Right lung (tissue), 5 donors: Measurements from ENCODE around the gene NOTUM. TPM values are rescaled to one million over a fixed set of nuclear protein-coding genes. Genes with fewer than 3 reads are reported as not detected.
A peak's percentile ranks its signal among the peaks of the same experiment; 100 is the strongest.
"Not testable (repeated sequence)": the region's sequence is repeated elsewhere in the genome, so short reads cannot be mapped to it uniquely, and the experiment has no call there.

ENCODE experiments used
- DNase-seq, 2 donors: peaks; one replicate each; pipeline ENCODE4 v3.0.0-alpha.2; 2013
- polyA plus RNA-seq, 5 donors: library from polyadenylated mRNA; unstranded; fragments of 120-200 nt; gene quantifications; one replicate each; pipeline versions ENCODE4 v1.2.1 to v1.2.3, GENCODE V29; 2013; ENCODE audit warnings: inconsistent platforms in 1 of 5, low replicate concordance in 1 of 5; ENCODE audit not compliant: insufficient read length in 5 of 5, insufficient read depth in 1 of 5

The NOTUM gene
- polyA plus RNA-seq, 5 donors, result 29.6 to 81.0 (median 65.9) TPM

DNA sequence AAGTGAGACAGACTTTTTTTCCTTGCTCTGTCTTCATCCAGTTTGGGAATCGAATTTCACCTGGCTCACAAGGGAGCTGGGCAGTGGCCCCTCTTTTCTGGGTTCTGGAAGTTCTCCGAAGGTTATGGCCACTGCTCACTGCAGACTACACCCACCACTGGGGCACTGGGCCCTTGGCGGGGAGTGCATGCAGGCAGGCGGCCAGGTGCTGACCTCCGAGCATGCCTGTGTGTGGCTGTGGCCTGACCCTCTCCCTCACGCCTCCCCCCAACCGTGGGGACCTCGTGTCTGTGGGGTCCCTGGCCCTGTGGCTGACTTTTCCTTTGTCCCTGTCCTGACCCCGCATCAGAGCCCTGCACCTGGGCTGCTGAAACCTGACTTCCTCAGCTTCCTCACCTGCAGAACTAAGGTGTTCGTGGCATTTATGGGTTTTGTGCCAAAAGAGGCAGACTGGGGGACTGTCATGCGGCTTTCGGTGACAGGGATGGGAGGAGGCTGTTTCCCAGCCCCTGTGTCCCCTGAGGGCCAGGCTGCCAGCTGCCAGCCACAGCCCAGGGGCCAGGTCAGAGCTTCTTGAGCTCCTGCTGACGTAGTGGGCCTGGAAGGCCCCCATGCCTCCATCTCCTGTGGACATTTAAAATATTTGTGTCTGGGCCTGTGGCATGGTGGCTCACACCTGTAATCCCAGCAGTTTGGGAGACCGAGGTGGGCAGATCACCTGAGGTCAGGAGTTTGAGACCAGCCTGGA lies 37.9 kb upstream of the NOTUM start:
- DNase-seq, result no peak

DNA sequence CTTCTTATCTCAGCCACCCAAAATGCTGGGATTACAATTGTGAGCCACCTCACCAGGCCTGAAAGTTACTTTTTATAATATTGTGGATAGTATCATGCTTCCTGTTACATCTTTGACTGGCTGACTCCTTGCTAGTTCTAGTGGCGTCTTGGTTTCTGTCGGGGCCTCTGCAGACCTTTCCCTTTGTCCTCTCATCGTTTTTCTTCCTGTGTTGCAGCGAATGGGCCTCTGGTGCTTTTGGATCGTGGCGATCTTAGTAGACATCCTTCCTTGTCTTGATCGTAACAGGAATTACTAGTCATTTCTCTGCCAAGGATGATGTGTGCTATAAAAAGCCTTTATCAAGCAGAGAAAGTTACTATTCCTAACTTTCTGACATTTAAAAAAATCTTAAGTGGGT lies 37.2 kb upstream of the NOTUM start:
- no peak for DNase-seq

DNA sequence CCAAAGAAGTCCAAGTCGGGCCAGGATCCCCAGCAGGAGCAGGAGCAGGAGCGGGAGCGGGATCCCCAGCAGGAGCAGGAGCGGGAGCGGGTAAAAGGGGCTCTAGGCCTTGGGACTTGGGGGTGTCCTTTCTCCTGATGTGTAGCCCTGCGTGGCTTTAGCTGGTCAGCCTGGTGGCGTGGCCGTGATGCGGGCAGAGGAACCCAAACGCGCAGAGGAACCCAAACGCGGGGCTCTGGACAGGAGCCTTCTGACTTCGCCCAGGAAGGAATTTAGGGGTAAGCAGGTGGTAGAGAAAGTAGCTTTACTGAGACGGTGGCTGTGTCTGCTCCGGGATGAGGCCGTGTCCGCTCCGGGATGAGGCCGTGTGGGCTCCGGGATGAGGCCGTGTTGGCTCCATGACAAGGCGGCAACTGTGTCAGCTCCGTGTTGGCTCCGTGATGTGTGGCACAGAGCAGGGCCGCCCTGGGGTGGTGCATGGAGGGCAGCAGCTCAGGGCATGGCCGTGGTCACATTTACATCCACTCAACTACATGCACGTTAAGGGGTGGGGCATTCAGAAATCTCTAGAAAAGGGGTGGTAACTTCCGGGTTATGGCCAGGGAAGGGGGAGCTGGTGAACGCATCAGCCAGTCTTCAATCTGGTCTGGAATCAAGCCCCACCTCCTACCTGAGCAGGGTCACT lies 35.9 kb upstream of the NOTUM start:
- no peak for DNase-seq

DNA sequence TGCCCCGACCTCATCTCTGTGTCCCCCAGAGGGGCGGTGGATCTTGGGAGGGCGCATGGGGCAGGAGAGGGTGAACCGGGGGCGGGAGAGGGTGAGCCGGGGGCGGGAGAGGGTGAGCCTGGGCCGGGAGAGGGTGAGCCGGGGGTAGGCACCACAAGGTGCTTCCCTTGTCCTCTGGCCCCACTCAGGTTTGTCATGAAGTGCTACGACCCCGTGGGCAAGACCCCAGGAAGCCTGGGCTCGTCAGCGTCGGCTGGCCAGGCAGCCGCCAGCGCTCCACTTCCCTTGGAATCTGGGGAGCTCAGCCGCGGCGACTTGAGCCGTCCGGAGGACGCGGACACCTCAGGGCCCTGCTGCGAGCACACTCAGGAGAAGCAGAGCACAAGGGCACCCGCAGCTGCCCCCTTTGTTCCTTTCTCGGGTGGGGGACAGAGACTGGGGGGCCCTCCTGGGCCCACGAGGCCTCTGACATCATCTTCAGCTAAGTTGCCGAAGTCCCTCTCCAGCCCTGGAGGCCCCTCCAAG lies 35.3 kb upstream of the NOTUM start:
- no peak for DNase-seq

DNA sequence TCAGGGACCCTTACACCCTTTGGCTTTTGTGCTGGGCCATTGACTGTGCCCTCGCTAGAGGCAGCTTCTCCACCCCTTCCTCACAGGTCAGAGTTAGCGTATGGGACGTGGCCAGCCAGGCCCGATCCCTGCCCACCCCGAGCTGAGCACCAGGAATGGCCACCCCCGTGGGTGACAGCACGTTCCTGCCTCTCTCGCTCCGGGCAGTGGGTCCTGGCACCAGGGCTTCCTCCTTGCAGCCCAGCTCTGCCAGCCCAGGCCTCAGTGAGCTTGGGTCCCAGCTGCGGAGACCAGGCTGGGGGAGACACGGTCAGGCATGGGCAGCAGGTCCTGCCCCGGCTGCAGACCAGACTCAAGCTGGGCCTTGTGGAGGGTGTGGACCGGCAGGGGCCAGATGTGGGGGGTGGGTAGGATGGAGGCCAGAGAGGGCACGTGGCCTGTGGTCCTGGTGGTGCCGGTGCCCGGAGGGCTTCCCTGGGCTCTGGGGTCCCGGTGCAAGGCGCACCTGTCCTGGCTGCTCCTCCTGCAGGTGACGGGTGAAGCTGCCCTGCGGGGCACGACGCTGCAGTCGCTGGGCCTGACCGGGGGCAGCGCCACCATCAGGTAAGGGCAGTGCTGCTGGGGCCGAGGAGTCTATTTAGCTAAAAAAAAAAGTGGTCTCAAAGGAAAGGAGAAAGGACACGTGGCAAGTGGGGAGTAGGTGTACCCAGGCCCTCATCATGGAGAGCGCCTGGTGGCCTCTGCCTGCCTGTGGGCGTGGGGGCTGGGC lies 34.7 kb upstream of the NOTUM start:
- no peak for DNase-seq

DNA sequence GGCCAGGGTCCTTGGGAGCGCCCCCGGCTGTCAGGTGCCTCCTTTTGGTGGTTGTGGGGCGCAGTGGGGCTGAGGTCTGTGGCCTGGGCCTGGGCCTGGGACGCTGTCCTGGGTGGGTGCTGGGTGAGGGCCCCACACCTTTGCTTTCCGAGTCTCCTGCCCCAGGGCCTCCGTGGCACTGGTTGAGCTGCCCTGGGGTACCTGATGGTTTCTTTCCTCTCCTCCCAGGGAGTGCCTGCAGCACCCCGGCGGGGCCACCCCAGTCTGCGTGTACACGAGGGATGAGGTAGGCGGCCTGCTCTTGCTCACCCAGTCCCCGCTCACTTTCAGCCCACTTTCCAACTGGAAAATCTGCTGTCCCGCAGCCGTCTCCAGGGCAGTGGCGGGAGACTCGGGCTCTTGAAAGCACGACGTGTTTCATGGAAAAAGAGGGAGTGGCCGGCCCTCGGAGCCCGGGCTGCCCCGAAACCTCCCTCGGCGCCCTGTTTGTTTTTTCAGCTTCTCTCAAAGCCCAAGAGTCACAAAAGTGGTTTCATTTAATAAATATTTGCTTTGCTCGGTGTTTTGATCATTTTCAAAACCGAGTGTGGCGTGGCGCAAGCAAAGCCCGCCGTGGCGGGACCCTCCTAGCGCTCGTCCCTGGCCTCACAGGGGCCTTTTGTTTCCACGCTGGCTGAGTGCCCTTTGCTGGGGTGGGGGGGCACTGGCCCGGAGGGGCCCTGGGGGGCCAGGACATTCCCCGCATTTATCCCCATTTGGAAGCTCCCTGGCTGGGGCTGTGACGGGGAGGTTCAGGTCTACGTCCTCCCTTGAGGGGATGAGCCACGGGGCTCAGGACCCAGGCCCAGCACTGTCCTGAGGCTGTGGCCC lies 33.8 kb upstream of the NOTUM start:
- DNase-seq, result peak in 1 of 2 donors; percentile 54

DNA sequence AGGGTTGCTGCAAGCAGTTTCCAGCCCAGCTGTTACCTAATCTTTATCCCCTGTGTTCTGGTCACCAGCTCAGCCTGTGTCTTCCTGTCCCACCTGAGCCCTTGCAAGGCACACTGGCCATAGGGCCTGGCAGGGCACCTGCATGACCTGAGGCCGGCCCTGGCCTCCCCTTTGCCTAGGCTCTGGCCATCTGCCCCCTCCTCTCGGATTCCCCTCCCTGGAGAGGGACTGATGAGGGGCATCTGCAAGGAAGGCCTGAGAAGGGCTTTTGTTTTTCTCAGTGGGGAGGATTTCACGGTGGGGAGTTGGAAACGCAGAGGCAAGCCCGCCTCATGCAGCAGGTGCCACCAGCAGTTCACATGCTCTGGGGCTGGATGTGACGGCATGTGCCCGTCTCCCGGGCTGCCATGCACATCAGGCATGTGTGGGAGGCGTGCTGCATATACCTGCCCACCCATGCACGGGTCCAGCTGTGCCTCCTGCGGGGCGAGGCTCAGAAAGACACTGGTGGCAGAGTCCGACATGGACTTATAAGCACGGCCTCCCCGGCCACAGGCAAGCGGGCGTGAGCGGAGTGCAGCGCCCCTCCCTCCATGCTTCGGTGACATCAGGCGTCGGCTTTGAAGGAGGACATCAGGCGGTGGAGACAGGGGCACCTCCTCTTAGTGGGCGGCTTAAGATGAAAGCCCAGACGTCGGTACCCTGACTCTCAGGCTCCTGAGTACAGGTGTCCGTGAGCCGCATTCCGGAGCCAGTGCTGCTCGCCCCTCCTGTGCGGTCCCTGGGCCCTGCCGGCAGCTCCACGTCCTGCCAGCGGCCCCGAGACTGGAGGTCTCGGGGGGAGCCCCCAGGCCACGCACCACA lies 33.0 kb upstream of the NOTUM start:
- no peak for DNase-seq

DNA sequence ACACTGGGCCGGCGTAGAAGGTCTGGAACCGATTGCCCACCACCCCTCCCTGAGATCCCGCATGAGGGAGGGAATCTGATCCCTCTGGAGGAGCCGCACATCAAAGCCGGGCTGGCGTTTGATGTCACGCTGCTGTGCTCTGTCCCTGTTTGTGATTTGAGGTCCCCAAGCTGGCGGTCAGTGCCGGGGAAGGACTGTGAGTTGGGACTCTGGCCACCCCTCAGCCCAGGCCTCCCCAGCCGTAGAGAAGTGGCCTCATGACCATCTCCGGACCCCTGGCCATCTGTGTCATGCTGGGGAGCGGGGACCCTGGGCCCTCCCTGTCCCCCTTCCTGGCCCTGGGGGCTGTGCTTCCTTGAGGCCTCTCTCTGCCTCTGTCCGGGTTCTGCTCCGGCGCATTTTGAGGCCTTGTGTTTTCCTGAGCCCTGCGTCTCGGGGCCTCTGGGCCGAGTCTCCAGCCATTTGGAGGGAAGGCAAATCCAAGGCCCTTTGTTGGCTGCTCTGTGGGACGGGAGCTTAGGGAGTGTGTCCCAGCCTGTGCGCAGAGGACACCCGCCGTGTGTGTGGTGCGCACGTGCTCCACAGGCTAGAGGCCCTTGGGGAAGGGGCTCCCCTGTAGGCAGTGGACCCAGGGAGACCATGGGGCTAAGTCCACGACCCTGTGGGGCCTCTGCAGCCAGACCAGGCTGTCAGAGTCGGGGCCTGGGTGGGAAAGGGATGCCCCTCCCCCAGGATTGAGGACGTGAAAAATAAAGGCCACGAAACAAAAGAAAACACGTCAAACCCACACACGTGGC lies 31.5 kb upstream of the NOTUM start:
- DNase-seq, result no peak

DNA sequence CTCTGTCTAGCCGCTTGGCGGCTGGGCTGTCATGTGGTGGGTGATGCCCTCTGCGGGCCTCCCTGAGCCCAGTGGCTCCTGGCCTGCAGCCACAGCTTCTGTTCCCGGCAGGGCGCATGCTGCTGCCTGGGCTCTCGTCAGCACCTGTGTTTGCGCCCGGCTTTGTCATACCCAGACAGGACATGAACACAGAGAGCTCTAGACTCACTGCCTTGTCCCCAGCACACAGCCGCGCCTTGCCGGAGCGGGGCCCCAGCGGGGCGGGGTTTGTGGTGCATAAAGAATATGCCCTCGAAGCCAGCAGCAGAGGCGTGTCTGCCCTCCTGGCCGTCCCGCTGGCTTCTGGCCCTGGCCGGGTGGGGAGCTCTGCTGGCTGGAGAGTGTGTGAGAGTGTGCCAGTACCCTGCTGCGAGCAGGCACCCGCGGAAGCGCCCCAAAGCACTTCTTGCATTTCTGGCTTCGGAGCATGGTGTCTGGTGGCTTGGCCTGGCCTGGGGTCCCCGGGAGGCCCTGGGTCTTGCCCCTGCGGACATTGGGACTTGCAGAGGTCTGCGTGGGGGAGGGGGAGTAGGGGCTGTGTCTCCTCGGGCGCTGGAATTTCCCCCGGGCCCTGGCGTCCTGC lies 30.8 kb upstream of the NOTUM start:
- DNase-seq, result peak in 1 of 2 donors; percentile 71

DNA sequence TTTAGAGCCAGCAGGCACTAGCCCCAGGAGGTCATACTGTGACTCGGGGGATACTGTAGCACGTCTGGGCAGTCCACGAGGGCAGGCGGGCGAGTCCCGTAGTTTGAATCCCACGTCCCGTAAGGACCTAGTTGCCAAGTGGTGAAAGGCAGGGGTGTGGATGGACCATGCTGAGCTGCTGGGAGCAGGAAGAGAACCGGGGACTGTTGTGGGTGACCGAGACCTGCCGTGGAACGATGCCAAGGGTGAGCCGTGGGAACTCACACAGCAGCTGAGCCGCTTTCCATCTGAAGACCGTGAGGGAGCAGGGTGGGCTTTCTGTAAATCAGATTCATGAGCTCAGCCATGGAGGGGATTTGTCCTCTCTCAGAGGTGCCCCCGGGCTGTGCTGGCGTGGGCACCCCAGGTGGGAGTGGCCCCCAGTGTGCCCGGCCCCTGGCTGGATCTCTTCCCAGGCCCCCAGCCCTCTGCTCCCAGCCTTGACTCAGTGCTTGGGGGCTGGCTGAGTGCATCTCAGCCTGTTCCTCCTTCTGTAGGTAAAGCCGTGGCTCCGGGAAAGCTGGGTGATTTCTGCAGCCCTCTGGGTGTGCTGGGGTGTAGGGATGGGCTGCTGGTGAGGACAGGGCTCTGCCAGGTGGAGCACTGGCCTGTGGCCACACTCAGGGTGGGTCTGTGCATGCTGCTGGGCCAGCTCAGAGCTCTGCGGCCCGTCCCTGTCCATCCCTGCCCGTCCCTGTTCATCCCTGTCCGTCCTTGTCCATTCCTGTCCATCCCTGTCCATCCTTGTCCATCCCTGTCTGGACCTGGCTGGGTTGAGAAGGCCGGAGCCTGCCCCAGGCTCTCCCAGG lies 30.1 kb upstream of the NOTUM start:
- DNase-seq, result no peak

DNA sequence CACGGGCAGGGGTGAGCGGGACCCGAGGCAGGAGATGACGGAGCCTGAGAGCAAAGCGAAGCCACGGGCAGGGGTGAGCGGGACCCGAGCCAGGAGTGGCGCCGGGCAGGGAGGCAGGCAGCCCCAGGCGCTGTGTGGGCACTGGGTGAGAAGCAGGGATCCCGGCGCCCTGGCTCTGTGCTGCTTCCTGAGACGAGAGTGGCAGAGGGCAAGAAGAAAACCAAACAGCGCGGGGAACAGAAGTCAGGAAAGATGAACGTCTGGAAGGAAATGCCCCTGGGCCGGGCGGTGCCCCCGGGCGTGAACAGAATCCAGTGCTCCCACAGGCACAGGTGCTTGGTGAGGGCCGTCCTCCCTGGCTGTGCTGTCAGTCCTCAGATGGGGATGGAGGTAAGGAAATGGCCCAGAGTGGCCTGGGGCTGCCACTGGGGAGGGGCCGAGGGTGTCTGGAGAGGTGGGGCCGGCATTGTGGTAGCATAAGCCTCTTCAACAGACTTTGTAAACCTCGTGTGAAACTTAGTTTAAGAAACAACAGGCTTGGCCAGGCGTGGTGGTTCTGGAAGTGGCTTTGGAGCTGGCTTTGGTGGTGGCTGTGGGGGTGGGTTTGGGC lies 26.3 kb upstream of the NOTUM start:
- no peak for DNase-seq

DNA sequence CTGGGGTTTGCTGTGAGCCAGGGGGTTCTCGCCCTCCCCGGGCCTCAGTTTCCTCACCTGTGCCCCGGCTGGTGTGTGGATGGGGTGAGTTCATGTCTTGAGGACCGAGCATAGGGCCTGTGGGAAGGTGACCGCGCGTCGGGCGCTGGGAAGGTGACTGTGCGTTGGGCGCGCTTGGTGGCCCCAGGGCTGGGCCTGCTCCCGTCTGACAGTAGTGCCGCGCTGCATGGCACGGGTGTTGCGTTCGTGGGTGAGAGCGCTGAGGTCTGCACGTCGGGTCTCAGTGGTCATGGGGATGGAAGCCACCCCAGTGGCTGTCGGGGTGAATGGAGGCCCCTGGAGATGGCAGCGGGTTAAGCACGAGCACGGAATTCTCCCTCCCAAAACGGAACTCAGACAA lies 25.6 kb upstream of the NOTUM start:
- DNase-seq, result no peak

DNA sequence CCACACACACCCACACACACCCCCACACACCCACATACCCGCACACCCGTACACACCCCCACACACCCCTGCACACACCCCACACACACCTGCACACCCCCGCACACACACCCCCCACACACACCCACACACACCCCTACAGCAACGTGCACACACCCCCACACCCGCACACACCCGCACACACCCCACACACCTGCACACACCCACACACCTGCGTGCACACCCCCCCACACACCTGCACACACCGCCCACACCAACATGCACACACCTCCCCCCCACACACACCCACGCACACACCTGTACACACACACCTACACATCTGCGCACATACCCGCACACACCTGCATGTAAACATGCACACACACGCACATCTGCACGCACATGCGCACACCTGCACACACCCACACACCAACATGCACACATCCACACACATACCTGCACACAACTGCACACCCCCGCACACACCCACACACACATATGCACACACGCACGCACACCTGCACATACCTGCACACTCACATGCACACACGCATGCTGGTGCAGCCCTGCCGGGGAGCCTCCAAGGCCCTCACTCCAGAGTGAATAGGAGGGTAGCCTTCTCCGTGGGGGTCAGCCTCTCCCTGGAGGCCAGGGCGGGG lies 23.9 kb upstream of the NOTUM start:
- no peak for DNase-seq

DNA sequence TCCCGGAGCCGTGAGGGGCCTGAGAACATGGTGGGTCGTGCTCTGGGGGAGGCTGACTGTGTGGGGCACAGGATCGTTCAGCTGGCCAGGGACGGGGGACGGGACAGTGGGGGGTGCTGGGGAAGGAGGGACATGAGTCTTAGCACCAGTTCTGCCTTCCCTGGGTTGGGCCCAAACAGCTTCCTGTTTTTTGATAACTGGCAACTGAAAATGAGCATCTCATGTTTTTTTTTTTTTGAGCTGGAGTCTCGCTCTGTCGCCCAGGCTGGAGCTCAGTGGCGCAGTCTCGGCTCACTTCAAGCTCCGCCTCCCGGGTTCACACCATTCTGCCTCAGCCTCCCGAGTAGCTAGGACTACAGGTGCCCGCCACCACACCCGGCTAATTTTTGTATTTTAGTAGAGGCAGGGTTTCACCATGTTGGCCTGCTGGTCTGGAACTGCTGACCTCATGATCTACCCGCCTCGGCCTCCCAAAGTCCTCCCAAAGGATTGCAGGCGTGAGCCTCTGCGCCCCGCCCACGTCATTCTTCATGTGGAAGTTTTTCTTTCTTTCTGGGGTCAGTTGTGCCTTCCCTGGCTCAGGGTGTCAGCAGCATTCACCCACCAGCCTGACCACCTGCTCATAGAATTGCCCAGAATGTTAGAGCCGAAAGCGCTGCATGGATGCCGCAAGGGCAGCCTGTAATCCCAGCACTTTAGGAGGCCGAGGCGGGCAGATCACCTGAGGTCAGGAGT lies 22.8 kb upstream of the NOTUM start:
- DNase-seq, result no peak

DNA sequence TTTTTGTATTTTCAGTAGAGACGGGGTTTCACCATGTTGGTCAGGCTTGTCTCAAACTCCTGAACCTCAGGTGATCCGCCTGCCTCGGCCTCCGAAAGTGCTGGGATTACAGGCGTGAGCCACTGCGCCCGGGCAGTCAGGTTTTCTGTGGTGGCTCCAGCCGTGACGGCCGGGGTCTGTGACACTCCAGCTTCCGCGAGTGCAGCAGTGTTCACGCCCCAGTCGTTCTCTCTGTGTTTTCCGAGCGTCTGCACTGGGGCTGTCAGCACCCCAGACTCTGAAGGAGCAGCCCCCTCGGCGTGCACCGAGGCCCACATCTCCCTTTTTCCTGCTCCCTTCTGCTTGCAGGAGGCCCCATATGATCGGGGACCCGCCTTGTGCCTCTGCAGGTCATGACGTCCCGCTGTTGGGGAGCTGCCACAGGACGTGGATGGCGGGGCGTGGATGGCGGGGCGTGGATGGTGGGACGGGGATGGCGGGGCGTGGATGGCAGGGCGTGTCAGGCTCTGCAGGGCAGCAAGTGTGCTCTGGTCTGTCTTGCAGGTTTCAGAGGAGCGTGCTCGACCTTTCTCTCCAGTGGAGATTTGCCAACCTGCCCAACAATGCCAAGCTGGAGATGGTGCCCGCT lies 22.1 kb upstream of the NOTUM start:
- no peak for DNase-seq

DNA sequence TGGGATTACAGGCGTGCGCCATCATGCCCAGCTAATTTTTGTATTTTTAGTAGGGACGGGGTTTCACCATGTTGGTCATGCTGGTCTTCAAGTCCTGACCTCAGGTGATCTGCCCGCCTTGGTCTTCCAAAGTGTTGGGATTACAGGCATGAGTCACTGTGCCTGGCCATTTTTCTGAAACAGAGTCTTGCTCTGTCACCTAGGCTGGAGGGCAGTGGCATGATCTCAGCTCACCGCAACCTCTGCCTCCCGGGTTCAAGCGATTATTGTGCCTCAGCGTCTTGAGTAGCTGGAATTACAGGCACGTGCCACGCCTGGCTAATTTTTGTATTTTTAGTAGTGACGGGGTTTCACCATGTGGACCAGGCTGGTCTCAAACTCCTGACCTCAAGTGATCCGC lies 20.5 kb upstream of the NOTUM start:
- not testable (repeated sequence) for DNase-seq
